OCI-LY1 (cell line): ENCODE measurements around the gene RPAIN.

Experiments
- H2AFZ ChIP-seq: fragments of 200-600 bp; sonication (generic), shearing (Covaris generic); 2 replicates; pipeline ENCODE4 v1.6.0; 2014; ENCODE audit warnings: antibody characterized with exemption, mild to moderate bottlenecking, low read length
- H3F3A ChIP-seq: fragments of 200-600 bp; sonication (generic), shearing (Covaris generic); 2 replicates; pipeline ENCODE4 v1.6.0; 2014; ENCODE audit warnings: mild to moderate bottlenecking, antibody characterized with exemption, low read length, moderate library complexity; ENCODE audit not compliant: insufficient read depth
- H3K27ac ChIP-seq: fragments of 200-600 bp; sonication (generic); 2 replicates; pipeline ENCODE4 v1.5.1; 2014; ENCODE audit warnings: low read length, mixed run types, mild to moderate bottlenecking, low read depth; ENCODE audit not compliant: poor library complexity, severe bottlenecking
- H3K27me3 ChIP-seq: fragments of 200-600 bp; sonication (generic); 2 replicates; pipeline ENCODE4 v1.6.0; 2014; ENCODE audit warnings: antibody characterized with exemption, mild to moderate bottlenecking, low read length, moderate library complexity; ENCODE audit not compliant: insufficient read depth
- H3K36me3 ChIP-seq: fragments of 200-600 bp; sonication (generic); 2 replicates; pipeline ENCODE4 v1.6.1; 2014; ENCODE audit warnings: mild to moderate bottlenecking, antibody characterized with exemption, low read length, moderate library complexity, mixed read lengths; ENCODE audit not compliant: insufficient read depth
- H3K4me1 ChIP-seq: fragments of 200-600 bp; sonication (generic); 2 replicates; pipeline ENCODE4 v1.5.1; 2014; ENCODE audit warnings: mild to moderate bottlenecking, low read length, moderate library complexity; ENCODE audit not compliant: insufficient read depth, severe bottlenecking
- H3K4me2 ChIP-seq: fragments of 200-600 bp; sonication (generic), shearing (Covaris generic); 2 replicates; pipeline ENCODE4 v1.6.1; 2014; ENCODE audit warnings: low read length
- H3K4me3 ChIP-seq: fragments of 200-600 bp; sonication (generic); 2 replicates; pipeline ENCODE4 v1.5.1; 2014; ENCODE audit warnings: low read length, low read depth, mild to moderate bottlenecking, mixed read lengths; ENCODE audit not compliant: poor library complexity, severe bottlenecking
- H3K79me2 ChIP-seq: fragments of 200-600 bp; shearing (Covaris generic); 2 replicates; pipeline ENCODE4 v1.6.1; 2016; ENCODE audit warnings: mixed run types, low read length, mixed read lengths; ENCODE audit not compliant: insufficient read depth
- H3K9ac ChIP-seq: fragments of 200-600 bp; sonication (generic), shearing (Covaris generic); 2 replicates; pipeline ENCODE4 v1.6.1; 2014; ENCODE audit warnings: mild to moderate bottlenecking, low read length, mixed read lengths
- H3K9me2 ChIP-seq: fragments of 200-600 bp; sonication (generic), shearing (Covaris generic); 2 replicates; pipeline ENCODE4 v1.6.1; 2014; ENCODE audit warnings: low read depth, mild to moderate bottlenecking, low read length, mixed read lengths
- H3K9me3 ChIP-seq: fragments of 200-600 bp; shearing (Covaris generic); 2 replicates; pipeline ENCODE4 v1.6.1; 2014; ENCODE audit warnings: low read length, mixed read lengths
- H4K20me1 ChIP-seq: fragments of 200-600 bp; sonication (generic), shearing (Covaris generic); 2 replicates; pipeline ENCODE4 v1.6.0; 2016; ENCODE audit warnings: mild to moderate bottlenecking, low read length; ENCODE audit not compliant: insufficient read depth
- CTCF ChIP-seq: fragments of 200-600 bp; sonication (generic), shearing (Covaris generic); IDR thresholded peaks from 2 replicates; pipeline ENCODE4 v1.5.1; 2017; ENCODE audit warnings: mild to moderate bottlenecking, antibody characterized with exemption, low read length, moderate library complexity, mixed read lengths
- EZH2 ChIP-seq: fragments of 200-600 bp; sonication (generic), shearing (Covaris generic); IDR thresholded peaks from 2 replicates; pipeline ENCODE4 v1.8.0; 2017; ENCODE audit warnings: borderline replicate concordance, mixed run types, mild to moderate bottlenecking, antibody characterized with exemption, low read length, moderate library complexity, mixed read lengths

The RPAIN gene

GRCh38 chr17:5418858-5419355, 1.1 kb upstream of the RPAIN start:
- Histone ChIP-seq H4K20me1 (no peaks in the 10 kb centered on the region), H3K27me3 (no peaks in the 10 kb centered on the region), H3K9ac (peak overlapping the region; percentile 90), H3K9me2 (no peaks in the 10 kb centered on the region), H3K9me3 (no peaks in the 10 kb centered on the region), H3F3A (no peaks in the 10 kb centered on the region), H3K27ac (peak overlapping the region; percentile 95), H3K4me1 (peaks cover 36% of the 10 kb centered on the region), H3K36me3 (peaks cover 60% of the 10 kb centered on the region), H3K79me2 (peaks cover 44% of the 10 kb centered on the region), H3K4me2 (peak overlapping the region; percentile 83), H2AFZ (no peak overlapping the region), H3K4me3 (peak overlapping the region; percentile 87)
- TF ChIP-seq EZH2 (no peak), CTCF (no peak)

GRCh38 chr17:5419356-5419958, 525 bp upstream of the RPAIN start, which contains the start of gene NUP88:
TSS of gene NUP88 (minus strand) at chr17:5419662. CDS start at chr17:5419650, 12 bp downstream.
- H3K36me3 ChIP-seq, result peaks cover 60% of the 10 kb centered on the region

GRCh38 chr17:5422505-5422904, 2.5 kb downstream of the RPAIN start:
- no peak overlapping the region for H2AFZ ChIP-seq
- H3K79me2 ChIP-seq, result peaks cover 26% of the 10 kb centered on the region
- no peaks in the 10 kb centered on the region for H3K9me2 ChIP-seq
- H3K36me3 ChIP-seq, result peaks cover 59% of the 10 kb centered on the region
- H3K9me3 ChIP-seq, result no peaks in the 10 kb centered on the region
- no peak overlapping the region for H3K27ac ChIP-seq
- H4K20me1 ChIP-seq, result no peaks in the 10 kb centered on the region
- H3K27me3 ChIP-seq, result no peaks in the 10 kb centered on the region
- no peak overlapping the region for H3K4me2 ChIP-seq
- H3K4me3 ChIP-seq, result no peak overlapping the region
- H3K4me1 ChIP-seq, result peaks cover 25% of the 10 kb centered on the region
- H3F3A ChIP-seq, result no peaks in the 10 kb centered on the region
- no peak overlapping the region for H3K9ac ChIP-seq
- TF ChIP-seq EZH2, result no peak
- TF ChIP-seq CTCF, result no peak

More at GRCh38 chr17:5419356-5419958, 525 bp upstream of the RPAIN start, which contains the start of gene NUP88:
- Histone ChIP-seq H3K4me1 (peaks cover 36% of the 10 kb centered on the region), H3K4me2 (peak within 1 kb of the TSS; percentile 99), H3F3A (no peaks in the 10 kb centered on the region), H4K20me1 (no peaks in the 10 kb centered on the region), H2AFZ (no peak within 1 kb of the TSS), H3K9me2 (no peaks in the 10 kb centered on the region), H3K9me3 (no peaks in the 10 kb centered on the region), H3K4me3 (peak within 1 kb of the TSS; percentile 87), H3K9ac (peak within 1 kb of the TSS; percentile 90), H3K27me3 (no peaks in the 10 kb centered on the region), H3K27ac (peak within 1 kb of the TSS; percentile 95), H3K79me2 (peaks cover 44% of the 10 kb centered on the region)
- TF ChIP-seq EZH2, result no peak
- no peak for TF ChIP-seq CTCF
